Measurements from ENCODE around the gene LSS.
"Not testable (repeated sequence)": the region's sequence is repeated elsewhere in the genome, so short reads cannot be mapped to it uniquely, and the experiment has no call there.

LSS gene

DNA sequence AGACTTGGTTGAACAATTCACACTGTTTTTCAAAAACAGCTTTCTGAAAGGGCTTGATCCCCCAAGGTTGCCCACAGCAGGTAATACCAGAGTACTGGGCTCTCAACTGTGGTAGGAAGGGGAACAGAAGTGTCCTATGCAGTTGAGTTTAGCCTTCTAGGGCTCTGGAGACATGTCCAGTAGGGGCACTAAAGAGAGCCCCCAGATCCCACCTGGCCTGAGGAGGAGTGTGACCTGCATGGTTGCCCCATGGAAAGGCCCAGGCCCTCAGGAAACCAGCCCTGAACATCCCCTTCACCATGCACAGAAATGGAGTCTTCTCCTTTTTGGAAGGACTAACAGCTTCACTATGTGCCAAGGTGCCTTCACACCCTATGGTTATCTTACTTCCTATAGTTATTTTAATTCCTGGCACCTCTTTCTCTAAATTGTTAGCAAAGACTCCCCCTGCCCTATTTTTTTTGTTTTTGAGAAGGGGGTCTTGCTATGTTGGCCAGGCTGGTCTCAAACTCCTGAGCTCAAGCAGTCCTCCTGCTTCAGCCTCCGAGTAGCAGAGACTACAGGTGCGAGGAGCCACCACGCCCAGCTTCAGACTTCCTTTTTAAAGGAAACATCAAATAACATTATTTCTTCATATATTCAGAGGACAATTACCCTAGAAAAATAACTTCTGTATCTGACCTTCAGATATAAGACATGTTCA is 16.8 kb upstream of the LSS start:
- DNase-seq = no peak

DNA sequence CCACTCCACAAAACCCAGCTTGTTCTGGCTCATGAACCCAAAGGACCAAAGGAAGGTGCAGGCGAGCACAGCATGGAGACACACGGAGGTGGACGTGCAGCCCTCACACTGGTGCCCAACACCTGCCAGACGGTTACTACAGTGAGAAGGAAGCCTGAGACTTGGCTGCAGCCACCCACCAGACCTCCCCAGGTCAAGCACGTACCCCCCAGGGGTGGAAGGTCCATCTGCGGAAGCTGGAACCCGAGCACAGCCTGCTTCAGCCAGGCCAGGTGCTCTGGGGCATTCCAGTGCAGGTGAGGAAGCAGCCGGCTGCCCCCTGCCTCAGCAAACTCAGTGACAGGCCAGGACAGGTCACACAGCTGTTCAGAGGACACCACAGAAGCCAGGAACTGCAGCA is 16.0 kb upstream of the LSS start:
- DNase-seq = no peak

DNA sequence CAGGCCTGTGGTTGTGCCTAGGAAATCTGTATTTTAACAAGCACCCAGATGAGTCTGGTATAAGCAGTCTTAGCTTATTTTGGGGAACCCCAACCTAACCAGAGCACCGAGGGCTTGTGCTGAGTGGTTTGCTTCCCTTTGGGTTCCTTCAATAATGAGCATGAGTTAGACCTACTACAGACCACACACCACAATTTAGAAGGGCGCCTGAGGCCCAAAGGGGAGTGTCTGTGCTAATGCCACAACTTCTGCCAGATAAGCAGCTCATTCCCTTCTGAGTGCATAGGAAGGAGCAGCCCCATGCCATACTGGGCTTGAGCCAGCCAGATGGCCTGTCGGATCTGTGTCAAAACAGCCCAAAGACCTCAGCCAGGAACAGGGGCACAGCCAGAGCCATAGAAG is 15.4 kb upstream of the LSS start:
- no peak for DNase-seq

DNA sequence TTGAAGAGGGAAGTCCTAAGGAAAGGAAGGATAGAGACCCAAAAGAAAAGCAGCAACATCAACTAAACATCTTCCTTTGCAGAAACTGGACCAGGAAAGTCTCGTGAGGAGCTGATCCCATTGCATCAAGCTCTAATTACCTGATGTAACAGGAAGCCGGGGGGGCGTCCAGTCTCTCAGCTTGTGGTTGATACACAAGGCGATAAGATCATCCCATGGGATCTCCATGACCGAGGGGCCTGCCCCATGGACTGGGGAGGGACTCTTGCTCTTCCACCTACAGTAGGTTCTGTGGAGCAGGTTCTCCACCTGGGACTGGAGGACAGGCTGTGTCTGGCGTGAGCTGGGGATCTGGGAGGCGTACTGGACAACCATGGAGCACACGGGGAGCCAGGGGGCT is 14.8 kb upstream of the LSS start:
- DNase-seq = no peak

DNA sequence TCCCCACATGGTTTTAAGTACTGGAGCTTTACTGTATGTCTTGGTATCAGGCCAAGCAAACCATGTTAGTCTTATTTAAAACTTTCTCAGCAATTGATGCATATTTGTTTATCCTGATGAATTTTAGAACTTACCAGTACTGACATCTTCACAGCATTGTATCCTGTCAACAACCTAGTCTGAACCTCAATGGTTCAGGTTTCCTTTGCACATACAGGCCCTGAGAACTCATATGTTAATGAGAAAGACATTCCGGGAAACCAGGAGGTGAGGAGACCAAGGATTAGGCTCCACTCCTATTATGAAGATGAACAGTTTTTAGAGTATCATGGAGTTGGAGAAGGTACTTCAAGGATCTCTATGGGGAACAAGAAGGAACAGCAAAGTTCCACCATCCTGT is 13.0 kb upstream of the LSS start:
- DNase-seq = not testable (repeated sequence)

DNA sequence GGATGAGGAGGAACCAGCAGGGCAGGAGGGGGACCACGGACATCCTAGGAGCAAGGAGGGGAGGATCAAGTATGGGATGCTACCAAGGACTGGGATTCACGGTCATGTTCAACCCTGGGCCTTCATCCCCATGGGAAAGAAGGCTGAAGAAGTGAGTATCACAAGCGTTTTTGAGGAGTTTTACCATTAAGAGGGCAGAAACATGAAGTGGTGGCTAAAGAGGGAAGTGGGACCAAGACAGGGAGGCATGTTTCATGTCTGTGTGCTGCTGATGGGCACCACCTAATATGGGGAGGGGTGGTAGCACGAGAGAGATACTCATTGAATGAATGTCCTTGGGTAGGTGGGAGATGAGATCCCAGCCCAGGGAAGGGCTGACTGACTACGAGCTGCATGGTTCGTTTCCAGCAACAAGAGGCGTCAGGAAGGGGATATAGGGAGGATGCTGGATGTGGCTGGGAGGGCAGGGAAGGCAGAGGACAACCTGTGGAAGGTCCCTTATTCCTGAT is 11.3 kb upstream of the LSS start:
- DNase-seq = no peak

DNA sequence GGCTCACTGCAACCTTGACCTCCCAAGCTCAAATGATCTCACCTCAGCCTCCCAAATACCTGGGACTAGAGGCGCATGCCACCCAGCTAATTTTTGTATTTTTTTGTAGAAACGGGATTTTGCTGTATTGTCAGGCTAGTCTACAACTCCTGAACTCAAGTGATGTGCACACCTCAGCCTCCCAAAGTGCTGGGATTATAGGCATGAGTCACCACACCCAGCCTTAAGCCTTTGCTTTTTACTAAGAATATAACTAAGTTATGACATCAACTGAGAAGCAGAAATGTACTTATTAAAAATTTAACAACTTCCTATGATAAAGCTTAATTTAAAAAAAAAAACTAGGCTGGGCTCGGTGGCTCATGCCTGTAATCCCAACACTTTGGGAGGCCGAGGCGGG is 8.9 kb upstream of the LSS start:
- no peak for DNase-seq

DNA sequence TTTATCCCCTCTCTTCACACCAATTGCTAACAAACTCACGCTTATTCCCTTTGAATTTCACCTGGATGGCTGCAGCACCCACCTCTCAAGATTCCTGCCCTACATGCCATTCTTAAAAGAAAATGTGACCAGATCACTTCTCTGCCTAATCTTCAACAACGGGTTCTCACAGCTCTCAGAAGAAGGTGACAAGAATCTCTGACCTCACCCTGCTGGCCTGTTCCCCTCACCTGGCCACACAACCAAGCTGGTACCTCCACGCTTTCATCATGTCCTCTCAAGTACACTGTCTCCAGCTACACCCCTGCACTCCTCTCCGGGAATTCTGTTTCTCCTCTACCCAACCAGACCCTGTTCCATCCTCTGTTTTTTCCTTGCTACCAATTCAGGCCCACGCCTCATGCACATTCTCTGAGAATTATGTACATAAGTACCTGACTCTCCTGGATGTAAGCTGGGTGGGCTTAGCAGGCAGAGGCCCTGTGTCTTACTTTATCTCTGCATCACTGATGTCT is 5.9 kb upstream of the LSS start:
- no peak for DNase-seq

DNA sequence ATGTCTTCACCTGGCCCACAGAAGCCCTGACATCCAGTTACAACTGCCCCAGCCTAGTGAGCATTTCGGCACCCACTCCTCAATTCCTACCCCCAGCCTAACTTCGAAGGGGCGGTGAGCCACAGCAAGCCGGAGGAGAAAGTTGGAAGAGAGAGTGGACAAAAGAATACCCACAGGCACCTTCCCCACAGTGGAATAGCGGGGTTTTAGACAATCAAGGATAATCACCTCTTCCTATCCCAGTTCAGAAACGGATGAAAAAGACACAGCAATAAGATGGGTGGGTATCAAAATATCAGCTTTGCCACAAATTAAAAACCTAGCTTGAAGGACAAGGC is 1.3 kb upstream of the LSS start:
- DNase-seq = no peak

DNA sequence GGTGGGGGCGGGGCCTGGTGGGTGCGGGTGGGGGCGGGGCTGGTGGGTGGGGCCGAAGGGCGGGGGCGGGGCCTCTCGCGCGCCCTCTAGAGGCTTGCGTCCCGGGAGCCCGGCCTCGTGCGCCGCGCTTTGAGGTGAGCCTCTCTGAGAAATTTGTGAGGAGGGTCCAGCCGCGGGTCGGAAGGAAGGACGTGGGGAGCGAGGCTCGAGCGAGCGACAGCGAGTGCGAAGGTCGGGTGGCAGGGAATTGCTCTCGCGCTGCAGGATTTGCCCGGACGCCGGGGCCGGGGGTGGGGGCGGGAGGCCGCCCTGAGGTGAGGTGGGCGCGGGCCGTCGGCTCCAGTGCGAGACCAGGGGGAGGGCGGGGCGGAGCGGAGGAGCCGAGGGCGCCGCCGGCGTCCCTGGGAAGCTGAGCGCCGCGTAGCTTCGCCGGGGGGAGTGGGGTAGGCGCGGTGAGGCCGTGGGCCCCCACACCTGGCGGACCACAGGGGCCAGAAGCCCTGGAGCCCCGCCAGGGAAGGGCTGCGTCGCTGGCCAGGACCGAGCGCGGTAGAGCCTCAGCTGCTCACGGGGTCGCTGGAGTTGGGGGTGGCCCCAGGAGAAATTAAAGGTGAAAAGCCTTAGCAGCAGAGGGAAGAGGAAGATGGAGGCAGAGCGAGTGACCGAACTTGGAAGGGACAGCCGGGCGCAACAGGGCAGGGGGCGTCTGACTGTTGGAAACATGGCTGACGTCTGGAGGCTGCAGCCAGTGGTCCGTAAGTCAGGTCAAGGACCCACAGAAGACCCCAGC is 754 bp upstream of the LSS start:
- DNase-seq = no peak

DNA sequence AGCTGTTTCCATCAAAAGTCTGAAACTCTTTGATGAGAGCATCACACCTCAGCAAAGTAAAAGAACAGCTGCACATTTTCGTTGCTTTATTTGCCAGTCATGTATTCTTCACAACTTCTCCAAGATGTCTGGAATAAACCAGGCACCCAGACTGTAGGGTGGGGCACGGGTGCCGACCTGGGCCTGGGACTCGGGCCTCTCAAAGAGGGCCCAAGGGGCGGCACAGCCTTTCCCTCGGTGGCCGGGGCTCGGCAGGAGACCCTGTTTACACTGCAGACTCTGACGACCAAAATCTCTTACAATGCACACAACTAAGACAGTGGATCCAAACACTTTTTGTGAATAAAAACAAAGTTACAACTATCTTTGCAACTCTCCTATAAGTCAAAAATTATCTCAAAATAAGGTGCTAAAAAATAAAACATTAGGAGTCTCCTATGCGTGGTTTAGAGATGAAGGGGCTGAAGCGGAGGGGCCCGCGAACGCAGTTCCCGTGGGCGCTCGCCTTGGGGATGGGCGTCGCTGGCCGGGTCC is 696 bp downstream of the LSS start:
- no peak for DNase-seq

DNA sequence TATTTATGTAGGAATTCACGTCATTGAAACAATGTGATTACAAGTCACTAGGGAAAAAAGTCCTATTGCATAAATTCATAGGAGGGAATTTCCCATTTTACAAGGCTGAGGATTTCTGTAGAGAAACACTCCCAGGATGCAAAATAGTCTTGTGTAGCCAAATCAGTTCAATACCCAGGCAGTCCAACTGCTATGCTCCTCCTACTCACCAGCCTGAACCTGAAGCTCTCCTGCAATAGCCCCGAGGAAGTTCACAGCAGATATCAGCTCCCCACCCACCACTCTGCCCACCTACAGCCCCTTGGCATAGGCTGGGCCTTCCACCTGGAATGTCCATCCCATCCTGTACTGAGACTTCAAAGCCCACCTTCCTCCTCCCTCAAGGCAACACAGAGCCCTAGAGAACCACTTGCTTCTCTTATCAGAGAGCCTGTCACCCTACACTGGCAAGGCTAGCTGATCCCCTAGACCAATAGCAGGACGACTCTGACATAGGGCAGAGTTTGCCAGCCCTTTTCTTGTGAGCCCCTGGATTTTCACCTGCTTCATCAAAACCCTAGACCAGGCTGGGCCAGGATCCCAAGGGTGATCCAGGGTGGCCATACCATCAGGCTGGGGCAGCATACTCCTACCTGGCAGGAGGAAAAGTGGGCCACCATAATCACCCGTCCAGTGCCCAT is 1.5 kb downstream of the LSS start:
- no peak for DNase-seq

DNA sequence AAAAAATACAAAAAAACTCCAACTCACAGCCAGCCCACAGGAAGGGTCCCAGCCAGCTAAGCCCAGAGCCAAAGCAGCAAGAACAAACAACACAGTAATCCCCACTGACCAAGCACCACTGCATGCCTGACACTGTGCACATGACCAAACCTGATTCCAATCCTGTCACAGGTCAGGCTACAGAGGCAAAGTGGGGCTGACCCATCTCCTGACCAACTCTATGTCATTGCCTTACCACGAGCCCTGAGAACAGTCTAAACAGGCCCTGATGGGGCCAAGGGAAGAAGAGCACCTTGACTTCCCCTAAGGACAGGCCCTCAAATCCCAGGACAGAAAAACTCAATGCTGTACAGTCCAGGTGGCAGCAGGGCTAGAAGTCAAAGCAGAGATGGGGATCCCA is 2.4 kb downstream of the LSS start:
- no peak for DNase-seq

DNA sequence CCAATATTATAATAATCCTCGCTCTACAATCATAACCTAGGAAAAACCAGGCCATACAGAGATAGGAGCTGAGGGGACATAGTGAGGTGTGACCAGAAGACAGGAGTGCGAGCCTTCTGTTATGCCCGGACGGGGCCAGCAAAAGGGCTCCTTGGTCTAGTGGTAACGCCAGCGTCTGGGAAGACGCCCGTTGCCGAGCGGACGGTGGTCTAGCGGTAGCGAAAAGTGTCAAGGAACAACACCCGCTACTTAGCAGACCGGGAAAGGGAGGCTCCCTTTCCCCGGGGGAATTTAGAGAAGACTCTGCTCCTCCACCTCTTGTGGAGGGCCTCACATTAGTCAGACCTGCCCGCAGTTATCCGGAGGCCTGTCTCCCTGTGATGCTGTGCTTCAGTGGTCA is 4.9 kb downstream of the LSS start:
- not testable (repeated sequence) for DNase-seq

DNA sequence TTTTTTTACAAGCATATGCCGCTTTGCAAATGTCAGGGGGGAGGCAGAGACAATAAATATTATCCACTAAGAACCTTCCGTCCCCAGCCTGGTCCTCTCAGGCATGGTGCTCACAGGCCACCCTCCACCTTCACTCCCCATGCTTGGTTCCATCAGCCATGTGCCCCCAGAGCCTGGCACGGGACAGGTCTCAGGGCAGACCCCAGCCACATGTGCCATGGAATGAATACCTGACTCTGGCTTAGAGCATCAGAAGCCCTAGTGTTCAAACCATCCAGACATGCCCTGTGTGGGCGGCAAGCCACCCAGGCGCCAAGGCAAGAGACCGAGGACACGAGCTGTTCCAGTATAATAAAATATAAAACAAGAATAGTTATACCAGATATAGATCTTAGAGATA is 5.4 kb downstream of the LSS start:
- no peak for DNase-seq

DNA sequence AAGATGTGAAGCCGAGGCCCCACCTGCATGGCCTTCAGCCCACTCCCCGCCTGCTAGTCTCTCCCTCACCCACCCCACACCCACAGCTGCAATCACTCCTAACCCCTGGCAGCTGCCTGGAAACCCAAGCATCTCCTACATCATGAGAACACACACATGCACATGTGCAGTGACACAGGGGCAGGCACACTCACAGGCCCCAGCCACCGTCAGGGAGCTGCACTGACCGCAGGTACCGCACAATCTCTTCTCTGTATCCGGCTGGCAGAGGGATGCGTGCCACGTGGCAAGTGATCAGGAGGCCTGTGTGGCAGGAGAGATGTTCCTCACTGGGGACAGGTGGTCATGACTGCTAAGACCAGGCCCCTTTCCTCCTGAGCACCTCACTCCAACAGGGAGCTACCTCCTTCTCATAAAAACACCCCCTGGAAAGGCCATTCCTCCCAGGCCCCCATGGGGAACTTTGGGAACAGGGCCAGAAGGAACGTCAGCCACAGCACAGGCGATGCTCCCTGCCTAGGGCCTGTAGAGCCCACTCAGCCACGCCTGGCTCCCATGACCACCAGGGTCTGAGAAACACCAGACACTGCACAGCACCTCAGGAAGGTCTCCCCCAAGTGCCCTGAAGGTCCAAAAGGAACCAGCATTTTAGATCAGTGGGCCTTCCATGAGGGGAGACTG is 6.0 kb downstream of the LSS start:
- DNase-seq = no peak

DNA sequence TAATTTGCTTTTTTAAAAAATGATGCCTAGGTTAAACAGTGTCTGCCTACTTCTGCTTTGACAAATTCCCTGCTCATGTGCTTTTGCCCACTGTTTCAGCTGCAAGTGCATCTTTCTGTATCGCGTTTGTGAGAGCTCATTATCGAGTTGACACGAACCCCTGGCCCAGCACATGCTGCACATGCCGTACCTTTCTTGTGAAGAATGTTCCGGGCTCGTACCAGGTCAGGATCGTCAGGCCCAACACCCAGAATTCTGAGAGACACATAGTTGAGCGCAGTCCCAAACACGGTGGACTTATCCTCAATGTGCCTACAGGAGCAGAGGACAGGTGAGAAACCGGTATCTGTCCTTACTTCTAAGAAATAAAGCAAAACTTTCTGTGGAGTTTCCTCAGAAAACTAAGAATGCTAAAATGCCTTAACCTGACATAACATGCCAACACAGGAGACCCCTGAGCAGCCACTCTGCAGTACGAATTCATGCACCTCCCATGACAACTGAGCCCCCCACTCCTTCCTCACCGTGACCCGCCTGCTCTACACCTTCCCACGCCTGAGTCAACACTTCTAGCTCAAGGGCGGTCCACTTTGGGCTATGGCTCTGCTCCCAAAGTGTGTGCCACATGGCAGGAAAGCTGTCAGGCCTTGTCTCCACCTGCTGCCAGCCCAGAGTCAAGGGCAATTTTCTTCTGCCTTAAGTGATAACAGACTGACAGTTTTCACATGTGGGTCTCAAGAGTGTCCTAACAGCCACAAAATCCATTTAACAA is 6.7 kb downstream of the LSS start:
- no peak for DNase-seq

DNA sequence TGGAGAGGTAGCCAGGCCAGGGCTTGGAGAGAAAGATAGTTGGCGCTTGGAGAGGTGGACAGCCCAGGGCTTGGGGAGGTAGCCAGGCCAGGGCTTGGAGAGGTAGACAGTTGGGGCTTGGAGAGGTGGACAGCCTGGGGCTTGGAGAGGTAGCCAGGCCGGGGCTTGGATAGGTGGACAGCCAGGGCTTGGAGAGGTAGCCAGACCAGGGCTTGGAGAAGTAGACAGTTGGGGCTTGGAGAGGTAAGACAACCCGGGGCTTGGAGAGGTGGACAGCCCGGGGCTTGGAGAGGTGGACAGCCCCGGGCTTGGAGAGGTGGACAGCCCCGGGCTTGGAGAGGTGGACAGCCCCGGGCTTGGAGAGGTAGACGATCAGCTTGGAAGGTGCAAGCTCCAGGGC is 7.7 kb downstream of the LSS start:
- DNase-seq = no peak

DNA sequence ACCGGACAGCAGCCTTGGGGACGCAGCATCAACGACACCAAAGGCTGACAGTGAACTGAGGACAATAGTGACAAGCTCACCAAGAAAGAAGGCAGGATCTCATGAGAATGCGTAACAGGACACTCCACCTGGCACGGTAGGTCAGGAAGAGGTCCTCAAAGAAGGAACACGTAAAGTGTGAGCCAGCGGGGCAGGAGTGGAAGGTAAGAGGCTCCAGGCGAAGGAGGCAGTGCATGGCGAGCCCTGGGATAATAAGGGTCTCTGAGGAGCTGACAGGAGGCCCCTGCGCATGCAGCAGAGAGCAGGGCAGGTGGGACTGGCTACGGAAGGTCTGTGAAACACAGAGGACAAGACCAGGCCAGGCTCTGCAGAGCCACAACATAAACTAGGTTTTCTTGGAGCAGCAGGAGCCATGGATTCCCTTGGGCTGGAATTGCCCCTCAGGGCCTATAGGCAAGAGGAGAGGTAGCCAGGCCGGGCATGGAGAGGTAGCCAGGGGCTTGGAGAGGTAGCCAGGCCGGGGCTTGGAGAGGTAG is 8.2 kb downstream of the LSS start:
- no peak for DNase-seq

DNA sequence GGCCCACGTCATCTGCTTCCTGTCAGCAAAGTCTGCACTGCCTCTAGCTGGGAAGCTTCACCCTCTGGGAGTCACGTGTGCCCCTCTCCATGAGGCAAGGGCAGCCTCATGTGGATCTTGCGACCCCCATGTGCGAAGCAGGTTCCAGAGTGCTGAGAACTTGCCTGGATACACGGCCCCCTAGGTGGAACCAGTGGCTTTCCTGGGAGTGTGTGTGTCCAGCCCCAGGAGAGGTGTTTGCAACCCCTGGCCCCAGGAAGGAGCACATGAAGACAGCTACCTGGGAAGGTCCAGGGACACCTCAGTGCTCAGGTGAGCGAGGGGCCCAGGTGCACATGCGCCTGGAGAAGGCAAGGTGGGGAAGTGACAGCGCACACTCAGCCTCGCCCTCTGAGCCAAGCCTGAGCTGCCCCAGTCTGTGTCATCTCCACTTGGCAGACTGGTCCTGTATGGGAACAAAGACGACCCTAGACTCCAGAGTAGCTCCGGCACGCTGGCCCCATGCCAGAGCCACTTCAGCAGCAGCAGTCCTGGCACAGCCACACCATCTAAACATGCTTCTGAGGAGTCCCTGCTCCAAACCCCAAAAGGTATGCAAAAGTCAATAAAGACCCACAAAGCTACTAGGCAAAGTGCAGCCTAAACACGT is 8.9 kb downstream of the LSS start:
- no peak for DNase-seq

DNA sequence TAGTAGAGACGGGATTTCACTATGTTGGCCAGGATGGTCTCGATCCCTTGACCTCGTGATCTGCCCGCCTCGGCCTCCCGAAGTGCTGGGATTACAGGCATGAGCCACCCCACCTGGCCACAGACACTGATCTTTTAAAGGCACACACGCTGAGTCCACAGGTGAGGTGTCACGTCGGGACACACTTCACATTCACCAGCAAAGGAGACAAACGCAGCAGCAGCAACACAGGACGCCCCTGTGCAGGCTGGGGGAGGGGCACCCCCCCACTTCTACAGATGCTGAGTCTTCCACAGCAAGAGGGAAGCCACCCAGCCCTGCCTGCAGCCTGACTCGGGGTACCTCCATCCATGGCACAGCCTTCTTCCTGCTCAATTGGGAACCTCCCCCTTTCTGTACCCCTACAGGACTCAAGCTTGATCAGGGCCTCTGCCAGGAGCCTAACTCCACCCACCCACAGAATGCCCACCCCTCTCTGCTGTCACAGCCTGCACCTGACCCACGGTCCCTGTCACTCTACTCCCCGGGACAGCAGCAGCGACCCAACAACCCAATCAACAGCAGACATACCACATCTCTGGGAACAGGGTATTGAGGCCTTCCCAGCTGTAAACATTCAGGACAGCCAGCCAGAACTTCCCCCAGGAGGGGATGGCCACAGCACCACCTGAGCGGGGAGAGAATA is 9.5 kb downstream of the LSS start:
- DNase-seq = no peak
